Ascending aorta (tissue), 2 donors: ENCODE measurements around the gene MDN1. TPM values are rescaled to one million over a fixed set of nuclear protein-coding genes. Genes with fewer than 3 reads are reported as not detected.

Experiments
- DNase-seq, 2 donors: peaks; one replicate each; pipeline ENCODE4 v3.0.0-alpha.2; 2019; ENCODE audit warnings: low spot score in 2 of 2
- H3K27ac ChIP-seq, 2 donors: fragments of 200-600 bp; sonication (generic); one replicate each; pipeline ENCODE4 v1.5.1; 2016 to 2017; ENCODE audit warnings: mild to moderate bottlenecking in 1 of 2
- H3K27me3 ChIP-seq: fragments of 200-600 bp; sonication (generic); one replicate; pipeline ENCODE4 v1.5.1; 2017
- H3K36me3 ChIP-seq, 2 donors: fragments of 200-600 bp; sonication (generic); one replicate each; pipeline ENCODE4 v1.5.1; 2016
- H3K4me1 ChIP-seq, 2 donors: fragments of 200-600 bp; sonication (generic); one replicate each; pipeline ENCODE4 v1.5.1; 2016 to 2017; ENCODE audit warnings: mild to moderate bottlenecking in 1 of 2
- H3K4me3 ChIP-seq, 2 donors: fragments of 200-600 bp; sonication (generic); one replicate each; pipeline ENCODE4 v1.5.1; 2016 to 2017; ENCODE audit warnings: mild to moderate bottlenecking in 1 of 2
- H3K9me3 ChIP-seq, 2 donors: fragments of 200-600 bp; sonication (generic); one replicate each; pipeline ENCODE4 v1.5.1; 2016
- intact Hi-C: fragments of 100-400 bp; cut with DNase I; formaldehyde crosslinking; loops from one replicate; pipeline ENCODE4 v1.15.1; 2023
- total RNA-seq: library from RNA; depleted of rRNA; stranded (reverse); fragments of >200 nt; gene quantifications from one replicate; pipeline ENCODE4 v1.1.0, GENCODE V29; 2016
- TF ChIP-seq, protein P1 (sequence below), 3 experiments: fragments of 200-600 bp in 2 of 3; fragments of 450-650 bp in 1 of 3; sonication (generic) in 2 of 3; IDR thresholded peaks; one replicate each; pipeline ENCODE4 v1.5.1; 2016 to 2019; ENCODE audit warnings: antibody characterized with exemption in 3 of 3, mild to moderate bottlenecking in 1 of 3, moderate library complexity in 1 of 3

The MDN1 gene
- total RNA-seq, 1 donor from 2014 or later = 12.2 TPM

- no peaks in the 10 kb centered on the region for H3K4me1 ChIP-seq
- intact Hi-C loops = no loop called here
- H3K9me3 ChIP-seq = no peaks in the 10 kb centered on the region
- H3K36me3 ChIP-seq = peaks cover 31 to 65% of the 10 kb centered on the region in 2 donors
- DNase-seq = no peak
- no peaks in the 10 kb centered on the region for H3K27me3 ChIP-seq
- H3K27ac ChIP-seq = no peak overlapping the region
- H3K4me3 ChIP-seq = no peak overlapping the region
- TF ChIP-seq, protein P1, sequence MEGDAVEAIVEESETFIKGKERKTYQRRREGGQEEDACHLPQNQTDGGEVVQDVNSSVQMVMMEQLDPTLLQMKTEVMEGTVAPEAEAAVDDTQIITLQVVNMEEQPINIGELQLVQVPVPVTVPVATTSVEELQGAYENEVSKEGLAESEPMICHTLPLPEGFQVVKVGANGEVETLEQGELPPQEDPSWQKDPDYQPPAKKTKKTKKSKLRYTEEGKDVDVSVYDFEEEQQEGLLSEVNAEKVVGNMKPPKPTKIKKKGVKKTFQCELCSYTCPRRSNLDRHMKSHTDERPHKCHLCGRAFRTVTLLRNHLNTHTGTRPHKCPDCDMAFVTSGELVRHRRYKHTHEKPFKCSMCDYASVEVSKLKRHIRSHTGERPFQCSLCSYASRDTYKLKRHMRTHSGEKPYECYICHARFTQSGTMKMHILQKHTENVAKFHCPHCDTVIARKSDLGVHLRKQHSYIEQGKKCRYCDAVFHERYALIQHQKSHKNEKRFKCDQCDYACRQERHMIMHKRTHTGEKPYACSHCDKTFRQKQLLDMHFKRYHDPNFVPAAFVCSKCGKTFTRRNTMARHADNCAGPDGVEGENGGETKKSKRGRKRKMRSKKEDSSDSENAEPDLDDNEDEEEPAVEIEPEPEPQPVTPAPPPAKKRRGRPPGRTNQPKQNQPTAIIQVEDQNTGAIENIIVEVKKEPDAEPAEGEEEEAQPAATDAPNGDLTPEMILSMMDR (IDR thresholded peaks at IDR 0.05) = no peak
Observed at GRCh38 chr6:89662659-89663223, 156.9 kb downstream of the MDN1 start.

DNA sequence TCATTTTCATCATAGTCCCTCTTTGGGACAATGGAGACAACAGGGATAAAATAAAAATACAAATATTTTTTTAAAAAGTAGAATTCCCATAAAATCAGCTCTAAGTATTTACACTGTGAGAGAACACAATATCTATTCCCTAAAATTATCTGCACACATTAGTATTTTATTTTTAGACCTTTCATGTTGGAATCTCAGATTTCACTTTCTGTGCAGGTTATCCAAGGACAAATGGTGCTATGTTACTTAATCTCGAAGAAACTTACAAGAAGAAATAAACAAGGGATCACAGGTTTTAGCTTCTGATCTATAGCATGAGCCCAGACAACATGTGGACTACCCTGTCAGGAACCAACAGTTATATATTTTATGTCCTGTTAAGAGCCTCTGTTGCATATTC, 158.0 kb downstream of the MDN1 start:
- intact Hi-C loops = no loop called here
- Histone ChIP-seq H3K4me3 (no peak overlapping the region), H3K27me3 (no peaks in the 10 kb centered on the region), H3K4me1 (no peaks in the 10 kb centered on the region), H3K36me3 (peaks cover 42 to 72% of the 10 kb centered on the region in 2 donors), H3K27ac (no peak overlapping the region), H3K9me3 (no peaks in the 10 kb centered on the region)
- TF ChIP-seq, protein P1 (IDR thresholded peaks at IDR 0.05) = no peak
- DNase-seq = no peak

- H3K4me3 ChIP-seq = no peak overlapping the region
- no peaks in the 10 kb centered on the region for H3K9me3 ChIP-seq
- DNase-seq = no peak
- intact Hi-C loops = no loop called here
- TF ChIP-seq, protein P1 (IDR thresholded peaks at IDR 0.05) = no peak
- peaks cover 42 to 78% of the 10 kb centered on the region in 2 donors for H3K36me3 ChIP-seq
- no peaks in the 10 kb centered on the region for H3K4me1 ChIP-seq
- no peak overlapping the region for H3K27ac ChIP-seq
- no peaks in the 10 kb centered on the region for H3K27me3 ChIP-seq
Observed at GRCh38 chr6:89660981-89661380, 158.6 kb downstream of the MDN1 start.

DNA sequence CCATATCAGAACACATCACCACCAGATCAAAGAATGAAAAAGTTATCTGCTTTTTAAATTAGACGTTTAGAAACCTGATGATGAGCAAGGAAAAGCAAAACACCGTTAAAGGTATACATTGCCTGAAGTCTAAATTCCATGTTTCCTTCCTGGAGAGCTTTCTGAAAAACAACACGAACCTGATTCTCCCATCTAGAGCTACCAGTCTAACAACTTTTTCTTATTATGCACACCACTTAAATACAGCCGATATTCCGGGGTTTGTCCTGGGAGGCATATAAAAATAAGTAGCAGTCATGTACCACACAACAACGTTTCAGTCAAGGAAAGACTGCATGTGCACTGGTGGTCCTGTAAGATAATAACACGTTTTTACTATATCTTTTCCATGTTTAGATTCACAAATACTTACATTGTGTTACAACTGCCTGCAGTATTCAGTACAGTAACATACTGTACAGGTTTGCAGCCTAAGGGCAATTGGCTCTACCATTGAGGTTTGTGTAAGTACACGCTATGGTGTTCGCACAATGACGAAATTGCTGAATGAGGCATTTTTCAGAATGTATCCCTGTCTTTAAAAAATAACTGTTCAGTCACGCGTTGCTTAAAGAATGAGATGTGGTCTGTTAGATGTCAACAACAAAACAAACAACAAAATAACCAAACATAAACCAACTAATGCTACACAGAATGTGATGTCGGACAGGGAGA, 162.0 kb downstream of the MDN1 start:
- no peak overlapping the region for H3K4me3 ChIP-seq
- no peaks in the 10 kb centered on the region for H3K4me1 ChIP-seq
- no peak overlapping the region for H3K27ac ChIP-seq
- TF ChIP-seq, protein P1 (IDR thresholded peaks at IDR 0.05) = no peak
- DNase-seq = no peak
- intact Hi-C loops = no loop called here
- H3K27me3 ChIP-seq = no peaks in the 10 kb centered on the region
- no peaks in the 10 kb centered on the region for H3K9me3 ChIP-seq
- H3K36me3 ChIP-seq = peaks cover 57 to 84% of the 10 kb centered on the region in 2 donors

DNA sequence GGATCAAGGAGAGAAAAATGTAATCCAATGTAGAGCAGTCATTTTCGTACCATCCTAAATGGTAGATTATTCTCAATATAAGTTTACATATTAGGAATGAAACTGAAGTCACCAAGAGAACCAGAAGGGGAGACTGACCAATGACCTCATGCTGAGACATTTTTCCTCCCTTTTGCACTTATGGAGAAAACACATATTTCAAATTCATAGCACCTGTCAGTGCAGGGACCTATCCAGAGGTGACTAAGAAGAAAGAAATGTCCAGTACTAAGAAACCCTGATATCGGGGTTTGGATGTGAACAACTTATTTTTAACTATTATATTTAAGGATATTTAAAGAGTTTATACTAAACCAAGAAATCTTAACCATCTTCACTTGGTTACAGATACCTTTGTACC, 164.5 kb downstream of the MDN1 start:
- Histone ChIP-seq H3K9me3 (no peaks in the 10 kb centered on the region), H3K4me1 (no peaks in the 10 kb centered on the region), H3K4me3 (no peak overlapping the region), H3K27me3 (no peaks in the 10 kb centered on the region), H3K27ac (no peak overlapping the region), H3K36me3 (peaks cover 50 to 70% of the 10 kb centered on the region in 2 donors)
- TF ChIP-seq, protein P1 (IDR thresholded peaks at IDR 0.05) = no peak
- no peak for DNase-seq
- intact Hi-C loops = no loop called here
